K562 (cell line): Measurements from ENCODE around the gene MAN2A1. TPM values are rescaled to one million over a fixed set of nuclear protein-coding genes. Genes with fewer than 3 reads are reported as not detected.

Experiments
- ATAC-seq: fragments of 200-7000 bp; cut with Tn5 transposase; 3 replicates; pipeline ENCODE4 v1.9.1; 2020; ENCODE audit warnings: moderate library complexity
- BruUV-seq: library from RNA; stranded (reverse); fragments of 400-500 nt; replicated peaks from 2 replicates; lab custom pipeline; 2021; lab: Mats Ljungman, UMichigan
- CTCF ChIA-PET: fragments of 300-600 bp; formaldehyde crosslinking; extraction: SDS; loops from one replicate; lab custom pipeline; 2021; ENCODE audit warnings: low intra/inter-chr PET ratio; lab: Yijun Ruan, JAX
- POLR2A ChIA-PET: fragments of 300-600, 350-650 bp; sonication (Branson Sonifier 250); formaldehyde crosslinking; extraction: SDS; loops from one replicate; lab custom pipeline; 2021; ENCODE audit warnings: antibody characterized with exemption, inconsistent platforms; lab: Yijun Ruan, JAX
- DNase-seq, 4 experiments: peaks; one replicate each; pipeline versions ENCODE4 v3.0.0 to v3.0.0-alpha.2; 2011 to 2018; ENCODE audit warnings: low spot score in 3 of 4, mixed read lengths in 3 of 4; ENCODE audit errors: extremely low read depth in 1 of 4
- FAIRE-seq: peaks from 2 replicates; lab custom pipeline; 2011; peaks lifted over from hg19 to GRCh38; lab: Jason Lieb, UNC
- H2AFZ ChIP-seq: 2 replicates; pipeline ENCODE4 v1.6.0; 2011; ENCODE audit warnings: low read depth, low read length, control low read depth, inconsistent platforms
- H3K27ac ChIP-seq: fragments of 200-600 bp; 3 replicates; pipeline ENCODE4 v1.8.0; 2011; ENCODE audit warnings: low read depth, mild to moderate bottlenecking, control low read depth, inconsistent platforms, low read length, moderate library complexity, mixed read lengths; ENCODE audit errors: extremely low read depth
- H3K27me3 ChIP-seq, 2 experiments: fragments of 300-600 bp in 1 of 2; 2 replicates in 1 of 2; 3 replicates in 1 of 2; pipeline versions ENCODE4 v1.6.0 to v1.8.0; 2011; ENCODE audit warnings: inconsistent platforms in 2 of 2, low read length in 2 of 2, mild to moderate bottlenecking in 1 of 2, mixed read lengths in 1 of 2, moderate library complexity in 1 of 2; ENCODE audit not compliant: control insufficient read depth in 2 of 2, insufficient read depth in 2 of 2
- H3K36me3 ChIP-seq: fragments of 300-600 bp; 3 replicates; pipeline ENCODE4 v1.8.0; 2011; ENCODE audit warnings: mild to moderate bottlenecking, low read length, inconsistent platforms; ENCODE audit not compliant: control insufficient read depth, insufficient read depth
- H3K4me1 ChIP-seq, 2 experiments: fragments of 200-600 bp in 1 of 2; replicated peaks in 1 of 2; 2 replicates in 1 of 2; 3 replicates in 1 of 2; pipeline versions ENCODE4 v1.5.1 to v1.8.0; 2011; ENCODE audit warnings: inconsistent platforms in 2 of 2, low read length in 2 of 2, mild to moderate bottlenecking in 1 of 2, mixed read lengths in 1 of 2, moderate library complexity in 1 of 2; ENCODE audit not compliant: control insufficient read depth in 2 of 2, insufficient read depth in 2 of 2
- H3K4me2 ChIP-seq: 2 replicates; pipeline ENCODE4 v1.6.1; 2011; ENCODE audit warnings: low read length, control low read depth, inconsistent platforms, mixed read lengths; ENCODE audit not compliant: insufficient read depth
- H3K4me3 ChIP-seq: fragments of 200-600 bp; sonication (generic), shearing (Covaris generic); 2 replicates; pipeline ENCODE4 v1.5.1; 2016; ENCODE audit warnings: control low read depth, inconsistent platforms
- H3K79me2 ChIP-seq: fragments of 200-600 bp; 3 replicates; pipeline ENCODE4 v1.8.0; 2011; ENCODE audit warnings: low read length, inconsistent platforms; ENCODE audit not compliant: control insufficient read depth, insufficient read depth
- H3K9ac ChIP-seq, 2 experiments: 2 replicates each; pipeline versions ENCODE4 v1.6.0 to v1.6.1; 2011; ENCODE audit warnings: low read depth in 2 of 2, low read length in 2 of 2, control low read depth in 1 of 2, inconsistent platforms in 1 of 2, mild to moderate bottlenecking in 1 of 2, mixed read lengths in 1 of 2; ENCODE audit not compliant: insufficient read depth in 1 of 2
- H3K9me1 ChIP-seq: one replicate; pipeline ENCODE4 v1.6.0; 2011; ENCODE audit warnings: inconsistent platforms, mild to moderate bottlenecking, low read length, moderate library complexity; ENCODE audit not compliant: control insufficient read depth, insufficient read depth
- H3K9me3 ChIP-seq: replicated peaks from 2 replicates; pipeline ENCODE4 v1.5.1; 2011; ENCODE audit warnings: low read depth, low read length, inconsistent platforms; ENCODE audit not compliant: control insufficient read depth, insufficient read depth
- H4K20me1 ChIP-seq: replicated peaks from 2 replicates; pipeline ENCODE4 v1.6.1; 2011; ENCODE audit warnings: low read length, inconsistent platforms, mixed read lengths; ENCODE audit not compliant: control insufficient read depth, insufficient read depth
- CC2D1A ChIP-seq: fragments of 450-650 bp; IDR thresholded peaks from 2 replicates; pipeline ENCODE4 v1.6.1; 2017; ENCODE audit warnings: mild to moderate bottlenecking
- FOS ChIP-seq: IDR thresholded peaks from 3 replicates; pipeline ENCODE4 v1.6.1; 2011; ENCODE audit not compliant: insufficient read length; ENCODE audit errors: extremely low read depth
- IFI16 ChIP-seq: fragments of 250-450 bp; sonication (Bioruptor Pico); IDR thresholded peaks from 2 replicates; pipeline ENCODE4 v2.1.2; 2022; ENCODE audit warnings: mild to moderate bottlenecking, inconsistent platforms
- RBM25 ChIP-seq: fragments of 200-400 bp; formaldehyde crosslinking; IDR thresholded peaks from 2 replicates; pipeline ENCODE4 v1.6.1; 2018; ENCODE audit warnings: low read length, low read depth, moderate library complexity; ENCODE audit not compliant: severe bottlenecking
- SRSF3 ChIP-seq: fragments of 200-400 bp; formaldehyde crosslinking; IDR thresholded peaks from 2 replicates; pipeline ENCODE4 v1.6.1; 2016; ENCODE audit warnings: mild to moderate bottlenecking, low read length, moderate library complexity; ENCODE audit not compliant: insufficient read depth
- ZNF124 ChIP-seq: sonication (generic); formaldehyde crosslinking; IDR thresholded peaks from 2 replicates; pipeline ENCODE4 v1.8.1; 2022; ENCODE audit warnings: missing genetic modification reagents
- ZNF140 ChIP-seq: fragments of 250-450 bp; sonication (Bioruptor Pico); IDR thresholded peaks from 2 replicates; pipeline ENCODE4 v1.8.0; 2021; ENCODE audit warnings: moderate library complexity, mild to moderate bottlenecking, inconsistent platforms
- ZNF232 ChIP-seq: sonication (generic); formaldehyde crosslinking; IDR thresholded peaks from 2 replicates; pipeline ENCODE4 v1.8.0; 2022; ENCODE audit warnings: mild to moderate bottlenecking, missing genetic modification reagents
- ZNF316 ChIP-seq: fragments of 450-650 bp; IDR thresholded peaks from 2 replicates; pipeline ENCODE4 v1.6.1; 2016
- ZNF780A ChIP-seq: fragments of 250-450 bp; sonication (Bioruptor Pico); IDR thresholded peaks from 2 replicates; pipeline ENCODE4 v1.5.0; 2021; ENCODE audit warnings: mild to moderate bottlenecking
- WGBS: fragments of 100-300 bp; shearing (Covaris generic); methylation state at CpG from one replicate; pipeline ENCODE4 v1.1.6; 2016; ENCODE audit warnings: low coverage, mixed read lengths; ENCODE audit not compliant: insufficient coverage; ENCODE audit errors: missing lambda C conversion rate; 5-methylcytosine and 5-hydroxymethylcytosine counted together
- in situ Hi-C: fragments of 300-500 bp; cut with MboI; formaldehyde crosslinking; loops from 4 replicates; pipeline ENCODE4 v1.15.0; 2018; ENCODE audit warnings: inconsistent platforms, mixed read lengths
- intact Hi-C: fragments of 100-400 bp; cut with micrococcal nuclease; formaldehyde crosslinking; loops from 2 replicates; pipeline ENCODE4 v1.14.2; 2022
- polyA plus RNA-seq, 8 experiments: library from polyadenylated mRNA; depleted of rRNA in 4 of 8; stranded (reverse) in 5 of 8; unstranded in 3 of 8; fragments of >200 nt; fragmentation: Nextera tagmentation in 2 of 8; fragmentation: Illumina TruSeq in 1 of 8; extraction: Ambion mirVana in 2 of 8; extraction: Trizol in 1 of 8; gene quantifications; 2 replicates each; pipeline versions ENCODE4 v1.2.1 to v1.2.3, GENCODE V29; 2011 to 2014; ENCODE audit warnings: inconsistent platforms in 1 of 8, missing spikeins in 1 of 8
- total RNA-seq, 7 experiments: library from RNA; depleted of rRNA in 6 of 7; stranded (reverse); fragments of >200 nt in 6 of 7; fragmentation: Illumina TruSeq in 2 of 7; extraction: Trizol in 2 of 7; gene quantifications; 2 replicates each; pipeline versions ENCODE4 v1.2.1 to v1.2.3, GENCODE V29; 2011 to 2021; ENCODE audit warnings: low replicate concordance in 1 of 7
- TF ChIP-seq, protein P1 (sequence below): fragments of 450-650 bp; formaldehyde crosslinking; conservative IDR thresholded peaks from 2 replicates; pipeline ENCODE4 v1.4.0; 2022; ENCODE audit warnings: mild to moderate bottlenecking, missing genetic modification characterization

Gene MAN2A1
- total and polyA plus RNA-seq, 9 of the 15 experiments (the other 6 are each of a cell fraction or from before 2014, with no cell fraction given): 5.2 to 32.0 (median 19.8) TPM

DNA sequence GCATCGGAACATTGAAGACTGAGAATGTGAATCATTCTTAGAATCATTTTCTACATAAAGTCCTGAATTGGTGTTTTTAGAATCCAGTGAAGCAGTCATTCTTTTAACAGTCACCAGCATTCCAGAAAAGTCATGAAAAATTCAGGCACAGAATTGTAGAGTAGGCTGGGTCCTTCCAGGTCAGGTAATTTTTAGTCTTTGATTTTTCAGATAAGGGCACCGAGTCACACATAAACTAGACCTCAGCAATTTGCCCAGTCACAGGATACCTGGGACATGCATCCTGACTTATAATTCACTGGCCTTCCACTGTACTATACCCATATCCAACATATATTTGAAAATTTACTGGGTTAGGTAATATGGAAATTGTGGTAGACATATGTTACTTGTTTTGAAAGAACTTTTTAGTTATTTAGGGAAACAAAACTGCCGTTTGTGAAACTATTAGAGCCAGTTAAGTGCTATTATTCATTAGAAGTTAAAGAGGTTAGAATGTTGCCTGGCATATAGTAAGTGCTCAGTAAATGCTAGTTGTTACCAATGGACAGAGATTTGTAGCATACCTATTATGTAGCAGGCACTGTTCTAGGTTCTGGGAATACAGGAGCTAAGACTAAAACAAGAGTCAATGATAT is 10.9 kb downstream of the MAN2A1 start:
- peaks cover 4% of the 10 kb centered on the region; the same call in 1 of the 2 replicates for H4K20me1 ChIP-seq
- BruUV-seq: no TSS peak
- H3K4me2 ChIP-seq: no peak overlapping the region
- intact Hi-C loops (loop anchor here (5.0 kb wide), 1 partner anchor 1812 kb away; the partner anchor contains the start of gene STARD4), in situ Hi-C loops (no loop called here)
- no peaks in the 10 kb centered on the region for H3K27me3 ChIP-seq
- H3K9me3 ChIP-seq: no peaks in the 10 kb centered on the region
- DNase-seq (no peak), ATAC-seq (no peak), FAIRE-seq (no peak)
- ChIA-PET CTCF (no interaction called here), POLR2A (interaction anchor here (1.4 to 2.0 kb wide), 2 partner anchors 8 to 10 kb away, joined by 15 to 21 read pairs; partner anchors contain the start of gene MAN2A1)
- H3K4me3 ChIP-seq: no peak overlapping the region
- no peaks in the 10 kb centered on the region; the same call in 1 of the 3 replicates for H3K36me3 ChIP-seq
- 56% methylated on average over 3 of the region's 3 CpGs for WGBS
- peaks cover 10 to 66% of the 10 kb centered on the region in 2 experiments for H3K4me1 ChIP-seq
- H3K79me2 ChIP-seq: peaks cover 97% of the 10 kb centered on the region
- H2AFZ ChIP-seq: no peak overlapping the region
- no peak overlapping the region for H3K9ac ChIP-seq
- no peak for TF ChIP-seq ZNF316
- TF ChIP-seq RBM25: peak; percentile 33
- no peaks in the 10 kb centered on the region for H3K9me1 ChIP-seq
- no peak overlapping the region; the same call in 2 of the 3 replicates for H3K27ac ChIP-seq

DNA sequence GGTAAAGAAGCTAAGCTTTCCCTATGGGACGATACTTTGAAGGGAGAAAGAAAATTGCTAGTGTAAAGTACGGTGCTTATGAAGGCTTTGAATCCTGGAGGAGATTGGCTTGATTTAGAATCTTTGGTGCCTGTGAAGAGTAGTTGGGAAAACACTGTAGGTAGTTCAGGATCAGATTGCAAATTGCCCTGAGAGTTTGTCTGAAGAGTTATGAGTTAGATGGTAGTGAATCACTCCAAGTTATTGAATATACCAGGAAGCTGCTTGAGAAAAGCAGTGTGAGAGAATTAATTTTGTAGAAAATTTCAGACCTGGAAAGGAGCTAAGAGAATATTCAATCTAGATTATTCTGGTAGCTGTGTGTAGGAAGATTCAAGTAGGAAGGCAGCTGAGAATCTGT is 11.5 kb downstream of the MAN2A1 start:
- ATAC-seq: no peak
- no peak for TF ChIP-seq CC2D1A
- TF ChIP-seq FOS: no peak
- TF ChIP-seq ZNF232 (CRISPR knock-in tag): no peak
- TF ChIP-seq ZNF780A (CRISPR knock-in tag): no peak
- TF ChIP-seq, protein P1, sequence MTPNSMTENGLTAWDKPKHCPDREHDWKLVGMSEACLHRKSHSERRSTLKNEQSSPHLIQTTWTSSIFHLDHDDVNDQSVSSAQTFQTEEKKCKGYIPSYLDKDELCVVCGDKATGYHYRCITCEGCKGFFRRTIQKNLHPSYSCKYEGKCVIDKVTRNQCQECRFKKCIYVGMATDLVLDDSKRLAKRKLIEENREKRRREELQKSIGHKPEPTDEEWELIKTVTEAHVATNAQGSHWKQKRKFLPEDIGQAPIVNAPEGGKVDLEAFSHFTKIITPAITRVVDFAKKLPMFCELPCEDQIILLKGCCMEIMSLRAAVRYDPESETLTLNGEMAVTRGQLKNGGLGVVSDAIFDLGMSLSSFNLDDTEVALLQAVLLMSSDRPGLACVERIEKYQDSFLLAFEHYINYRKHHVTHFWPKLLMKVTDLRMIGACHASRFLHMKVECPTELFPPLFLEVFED: no peak
- no peak for TF ChIP-seq ZNF124 (CRISPR knock-in tag)
- TF ChIP-seq ZNF140: no peak
- TF ChIP-seq IFI16: no peak
- no peak for TF ChIP-seq SRSF3
- TF ChIP-seq, all 486 proteins: peak for 0
- Histone ChIP-seq H3K27me3 (no peaks in the 10 kb centered on the region), H3K36me3 (no peaks in the 10 kb centered on the region; the same call in 1 of the 3 replicates), H3K27ac (no peak overlapping the region; the same call in 2 of the 3 replicates), H3K9me3 (no peaks in the 10 kb centered on the region), H3K9me1 (no peaks in the 10 kb centered on the region), H4K20me1 (peaks cover 4% of the 10 kb centered on the region; the same call in 1 of the 2 replicates), H3K4me2 (peak overlapping the region; percentile 42; the same call in 1 of the 2 replicates), H2AFZ (no peak overlapping the region), H3K79me2 (peaks cover 99% of the 10 kb centered on the region), H3K9ac (no peak overlapping the region), H3K4me1 (peaks cover 10 to 68% of the 10 kb centered on the region in 2 experiments), H3K4me3 (no peak overlapping the region)
- ChIA-PET CTCF (no interaction called here), POLR2A (interaction anchor here (1.2 to 2.0 kb wide), 5 partner anchors 9 to 39 kb away, joined by 4 to 21 read pairs (median 5); partner anchors contain the start of gene MAN2A1)
- WGBS: 68% methylated on average over 2 of the region's 2 CpGs
- DNase-seq: no peak
- intact Hi-C loops: loop anchor here (5.0 kb wide), 1 partner anchor 1811 kb away; the partner anchor contains the start of gene STARD4
- BruUV-seq: no TSS peak
- no peak for FAIRE-seq
- in situ Hi-C loops: no loop called here
